Fibroblast of upper back skin (primary cell): ENCODE results near the gene POLN.

Experiments
- DNase-seq: peaks from one replicate; pipeline ENCODE4 v3.0.0-alpha.2; 2013

The POLN gene

DNA sequence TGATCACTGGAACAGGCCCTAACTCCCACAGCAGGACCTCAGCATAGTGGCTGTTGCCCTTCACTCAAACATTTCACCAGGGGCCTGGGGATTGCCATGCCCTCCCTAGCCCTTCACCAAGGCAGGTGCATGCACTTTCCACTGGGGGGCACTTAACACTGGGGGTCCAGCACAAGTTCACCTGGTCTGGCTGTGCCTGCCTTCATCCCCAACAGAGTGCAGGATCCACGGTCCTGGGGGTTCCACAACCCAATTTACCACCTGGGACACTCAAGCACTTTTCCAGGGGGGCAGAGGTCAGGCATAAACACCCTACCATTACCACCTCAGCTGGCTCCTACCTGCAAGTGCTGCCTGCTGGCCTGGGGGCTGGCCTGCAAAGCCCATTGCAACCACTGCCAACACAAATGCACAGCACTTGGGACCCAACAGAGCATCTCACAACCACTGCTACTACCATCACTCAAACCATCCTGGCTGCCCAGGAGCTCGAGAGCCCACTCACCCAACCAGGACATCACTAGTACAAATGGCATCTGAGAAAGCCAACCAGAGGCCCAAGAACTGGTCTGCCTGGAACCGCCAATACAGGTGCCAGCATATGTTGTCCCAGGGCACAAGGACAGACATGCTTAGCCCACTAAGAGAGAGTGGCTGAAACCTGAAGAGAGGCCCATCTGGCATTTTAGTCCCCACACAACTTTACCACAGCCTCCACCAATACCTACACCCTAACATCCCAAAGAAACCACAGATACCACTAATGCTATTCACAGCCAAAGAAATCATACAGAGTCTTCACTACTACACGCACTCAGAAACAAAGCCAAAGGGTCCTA is 139.7 kb downstream of the POLN start:
- DNase-seq, result no peak

DNA sequence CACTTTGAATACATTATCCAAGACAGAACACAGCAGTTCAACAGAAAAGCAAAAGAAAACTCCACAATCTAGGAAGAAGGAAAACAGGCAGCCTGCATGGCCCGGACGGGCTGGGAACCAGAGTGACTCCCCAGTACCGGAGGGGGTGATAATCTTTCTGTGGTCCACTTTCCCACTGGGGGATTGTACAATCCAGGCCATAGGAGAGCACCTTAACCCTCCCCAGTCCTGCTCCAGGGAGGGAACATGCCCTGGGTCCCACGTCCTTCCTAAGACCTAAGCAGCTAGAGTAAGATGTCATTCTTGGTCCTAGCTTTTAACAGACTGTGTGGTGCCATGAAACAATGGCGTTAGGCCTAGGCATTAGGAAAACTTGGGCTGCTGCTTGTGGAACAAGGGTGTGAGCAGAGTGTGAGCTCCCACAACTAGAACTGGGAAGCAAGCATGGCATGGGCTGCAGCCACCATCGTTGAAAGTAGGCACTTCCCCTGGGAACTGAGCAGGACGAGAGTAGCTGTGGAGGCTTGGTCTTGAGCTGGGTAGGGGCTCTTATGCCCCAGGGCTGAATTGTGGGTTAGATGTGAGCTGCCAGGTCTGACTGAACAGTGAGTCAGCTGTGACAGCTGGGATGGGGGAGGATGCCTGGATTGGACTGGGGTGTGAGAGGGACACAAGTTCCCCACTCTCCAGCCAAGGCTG is 140.4 kb downstream of the POLN start:
- DNase-seq, result no peak

DNA sequence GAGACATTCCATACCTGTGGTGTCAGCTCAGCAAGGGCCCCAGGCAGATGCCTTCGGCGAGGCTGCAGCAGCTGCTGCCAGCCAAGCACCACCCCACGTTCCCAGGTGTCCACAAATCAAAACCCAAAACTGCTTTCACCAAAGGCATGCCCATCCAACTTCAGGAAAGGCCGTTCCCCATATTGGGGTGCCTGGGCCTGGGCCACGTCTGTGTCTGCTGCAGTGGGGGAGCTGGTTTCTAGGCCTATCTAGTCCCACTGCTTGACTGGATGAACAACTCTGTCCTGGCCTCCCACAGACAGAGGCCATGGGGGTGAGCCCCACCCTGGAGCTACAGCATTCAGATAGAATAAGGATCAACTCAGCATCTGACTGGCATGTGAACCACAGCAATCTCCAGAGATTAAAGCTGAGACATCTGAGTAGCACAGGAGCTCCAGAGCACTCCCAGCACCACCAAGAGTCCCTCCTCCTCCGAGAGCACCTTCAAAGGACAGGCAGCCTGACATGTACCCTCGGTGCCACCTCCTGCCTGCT is 145.8 kb downstream of the POLN start:
- no peak for DNase-seq

DNA sequence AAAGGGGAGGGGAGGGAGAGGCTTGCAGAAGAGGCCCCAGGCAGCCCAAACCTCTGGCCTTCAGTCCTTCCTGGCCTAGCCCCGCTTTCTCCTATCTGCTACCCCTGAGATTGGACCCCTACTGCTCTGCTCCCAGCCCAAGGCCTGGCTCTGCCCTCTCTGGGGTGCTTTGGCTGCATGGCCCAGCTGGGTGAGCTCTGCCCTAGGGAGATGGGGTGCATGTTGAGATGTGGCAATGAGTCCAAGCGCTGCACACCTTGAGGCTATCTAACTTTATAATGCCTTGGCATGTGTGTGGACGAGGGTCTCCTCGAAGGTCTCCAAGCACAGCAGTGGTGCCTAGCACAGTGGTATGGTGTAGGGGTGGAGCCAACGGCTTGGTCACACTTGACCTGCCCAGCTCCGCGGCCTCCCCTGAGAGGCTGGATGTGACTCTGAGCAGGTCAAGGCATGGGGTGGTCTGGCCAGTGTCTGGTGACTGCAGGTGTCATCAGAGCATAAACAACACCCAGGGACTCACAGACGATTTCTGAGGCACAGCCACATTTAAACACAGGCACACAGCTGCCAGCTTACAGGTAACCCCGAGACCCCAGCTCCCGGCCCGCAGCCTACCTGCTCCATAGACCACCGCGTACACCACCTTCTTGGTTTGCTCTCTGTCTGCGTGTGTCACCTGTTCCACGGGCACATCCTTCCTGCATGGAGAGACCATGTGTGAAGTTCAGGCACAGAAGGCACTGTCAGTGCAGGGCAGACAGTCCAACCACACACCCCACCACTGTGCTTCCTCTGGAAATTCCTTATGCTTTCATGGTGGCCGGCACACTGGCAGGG is 146.5 kb downstream of the POLN start:
- no peak for DNase-seq

DNA sequence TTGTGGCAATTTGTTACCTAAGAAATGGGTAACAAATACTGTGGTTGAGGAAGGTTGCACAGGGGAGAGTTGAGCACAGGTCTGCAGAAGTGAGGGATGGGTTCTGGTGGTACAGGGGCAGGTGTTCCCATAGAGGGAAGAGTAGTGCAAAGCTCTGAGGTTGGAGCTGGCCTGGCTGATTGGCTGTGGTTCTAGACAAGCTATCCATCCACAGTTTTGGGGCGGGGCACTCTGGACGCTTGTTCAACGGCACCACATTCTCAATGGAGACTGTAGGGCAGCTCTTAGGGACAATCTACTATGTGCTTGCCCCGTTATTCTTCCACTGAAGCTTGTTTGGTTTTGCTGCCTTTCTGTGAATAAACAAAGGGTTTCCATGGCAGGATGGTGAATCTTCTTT is 147.4 kb downstream of the POLN start:
- DNase-seq, result no peak

DNA sequence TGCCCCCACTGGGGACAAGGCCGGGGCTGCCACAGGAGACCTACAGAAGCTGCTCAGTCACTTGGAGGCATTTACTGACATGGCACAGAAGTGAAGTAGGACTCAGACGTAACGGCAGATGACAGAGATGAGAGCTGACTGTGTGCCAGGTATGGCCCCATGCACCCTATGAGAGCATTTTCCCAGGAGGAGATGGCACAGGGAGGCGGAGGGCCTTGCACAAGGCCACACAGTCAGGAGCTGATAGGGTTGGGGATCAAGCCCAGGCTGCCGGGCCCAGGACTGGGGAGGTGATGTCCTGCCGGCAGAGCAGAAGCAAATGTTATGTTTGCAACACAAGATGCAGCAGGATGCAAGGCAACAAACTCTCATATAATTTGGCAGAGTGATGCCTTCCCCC is 148.7 kb downstream of the POLN start:
- no peak for DNase-seq

DNA sequence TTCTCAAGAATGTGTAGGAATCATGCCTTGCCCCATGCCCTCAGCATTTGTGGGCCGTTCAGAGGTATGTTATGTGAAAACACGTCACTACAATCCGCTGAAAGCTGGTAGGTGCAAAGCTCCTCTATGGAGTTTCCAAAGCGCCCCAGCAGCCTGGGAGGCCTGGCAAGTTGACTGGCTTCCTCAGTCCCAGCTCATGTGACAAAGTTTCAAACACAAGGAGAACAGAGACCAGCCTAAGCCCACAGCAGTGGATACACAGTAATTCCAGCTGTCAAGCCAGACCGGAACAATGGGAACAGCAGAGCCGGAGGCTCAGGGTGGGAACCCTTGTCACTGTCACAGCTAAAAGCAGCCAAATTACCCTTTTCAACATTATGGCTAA is 149.3 kb downstream of the POLN start:
- DNase-seq, result no peak

DNA sequence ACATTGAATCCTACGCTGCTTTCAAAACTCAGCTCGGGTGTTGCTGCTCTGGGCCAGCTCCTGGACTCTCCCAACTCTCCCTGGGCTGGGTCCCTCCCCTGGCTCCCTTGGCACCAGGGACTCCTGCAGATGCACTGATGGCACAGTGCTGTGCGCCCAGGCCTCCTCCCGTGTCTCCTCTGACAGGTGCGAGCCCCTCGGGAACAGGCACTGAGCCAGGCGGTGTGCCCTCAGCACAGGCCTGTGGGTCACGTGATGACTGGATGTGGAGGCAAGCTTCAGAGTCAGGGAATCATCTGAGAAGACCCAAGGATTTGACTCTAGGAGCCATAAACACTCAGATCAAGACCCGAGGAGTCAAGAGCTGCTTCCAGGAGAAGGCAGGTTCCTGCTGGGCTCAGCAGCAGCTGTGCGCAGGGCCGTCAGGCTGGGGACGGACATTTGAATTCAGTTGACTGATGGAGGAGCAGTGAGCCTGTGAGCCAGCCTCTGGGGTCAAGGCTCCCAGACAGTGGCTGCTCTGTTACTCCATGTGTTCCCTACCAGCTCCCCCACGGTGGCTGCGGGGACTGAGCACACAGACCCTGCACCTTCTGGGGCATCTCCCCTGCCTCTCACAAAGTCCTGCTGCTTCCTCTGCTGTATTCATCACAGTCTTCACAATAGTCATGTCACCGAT is 149.8 kb downstream of the POLN start:
- DNase-seq, result no peak

DNA sequence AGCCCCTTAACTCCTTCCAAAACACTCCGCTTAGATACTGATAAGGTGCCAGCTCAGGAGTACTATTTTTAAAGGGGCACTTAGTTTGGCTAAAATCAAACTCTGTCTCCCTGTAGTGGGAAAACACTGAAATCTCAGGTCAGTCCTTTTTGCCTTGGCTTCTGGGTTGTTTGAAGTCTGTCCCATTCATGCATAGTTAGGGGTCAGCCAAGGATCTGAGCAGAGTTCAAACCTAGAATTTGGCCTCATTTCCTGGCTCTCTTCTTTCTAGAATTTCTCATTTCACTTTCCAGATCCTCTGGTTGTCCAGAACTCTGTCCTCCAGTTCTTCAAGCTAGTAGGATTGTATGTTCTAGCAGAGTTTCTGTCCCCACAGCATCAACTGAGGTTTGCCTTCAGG is 151.3 kb downstream of the POLN start:
- no peak for DNase-seq

DNA sequence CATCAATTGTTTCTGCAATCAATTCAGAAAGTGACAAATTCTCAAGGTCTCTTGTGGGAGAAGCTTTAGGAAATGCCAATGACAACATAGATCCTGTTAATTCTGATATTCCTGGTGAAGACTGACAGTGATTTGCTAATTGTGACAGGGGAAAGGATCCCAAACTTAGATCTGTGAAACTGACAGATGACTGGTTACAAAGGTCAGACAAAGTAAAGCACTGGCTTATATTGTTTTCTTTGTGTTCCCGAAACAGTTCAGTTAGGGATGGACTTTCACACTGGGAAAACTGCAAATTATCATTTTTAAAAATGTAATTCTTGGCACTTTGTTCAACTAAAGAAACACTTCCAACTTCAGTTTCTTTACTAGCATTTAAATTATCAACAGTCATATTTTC is 152.7 kb downstream of the POLN start:
- DNase-seq, result no peak

DNA sequence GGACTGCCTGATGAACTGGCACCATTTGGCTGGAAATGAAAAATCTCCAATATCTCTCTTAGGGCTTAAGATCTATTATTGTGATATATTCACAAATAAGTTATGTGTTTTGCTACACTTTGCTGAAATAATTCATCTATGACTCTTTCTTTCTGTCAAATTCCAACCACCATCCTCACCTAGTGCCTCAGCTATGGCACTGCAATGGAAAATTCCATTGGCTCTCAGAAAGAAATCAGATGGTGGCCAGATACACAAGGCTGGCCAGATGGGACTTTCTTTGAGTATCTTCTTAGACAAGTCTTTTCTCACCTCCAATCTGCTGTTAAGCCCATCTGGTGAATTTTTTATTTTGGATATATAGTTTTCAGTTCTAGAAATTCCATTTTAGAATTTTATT is 154.8 kb downstream of the POLN start:
- DNase-seq, result no peak

DNA sequence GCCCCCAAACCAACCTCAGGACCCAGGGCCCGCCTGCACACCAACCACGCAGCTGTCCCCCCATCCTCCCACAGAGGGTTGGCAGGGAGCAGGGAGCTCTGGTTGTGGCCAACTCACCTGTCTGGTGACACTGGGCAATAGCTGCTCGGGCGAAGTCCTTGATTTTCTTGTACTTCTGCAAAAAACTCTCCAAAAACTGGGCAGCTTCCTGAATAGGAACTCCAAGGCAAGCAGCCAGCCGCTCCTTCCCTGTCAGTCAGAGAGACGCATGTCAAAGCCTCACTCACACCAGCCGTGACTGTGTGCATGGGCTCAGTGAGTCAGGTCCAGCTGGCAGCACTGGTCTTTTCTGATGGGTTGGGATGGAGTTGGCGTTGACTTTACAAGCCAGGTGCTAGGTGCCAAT is 156.4 kb downstream of the POLN start:
- DNase-seq, result no peak

DNA sequence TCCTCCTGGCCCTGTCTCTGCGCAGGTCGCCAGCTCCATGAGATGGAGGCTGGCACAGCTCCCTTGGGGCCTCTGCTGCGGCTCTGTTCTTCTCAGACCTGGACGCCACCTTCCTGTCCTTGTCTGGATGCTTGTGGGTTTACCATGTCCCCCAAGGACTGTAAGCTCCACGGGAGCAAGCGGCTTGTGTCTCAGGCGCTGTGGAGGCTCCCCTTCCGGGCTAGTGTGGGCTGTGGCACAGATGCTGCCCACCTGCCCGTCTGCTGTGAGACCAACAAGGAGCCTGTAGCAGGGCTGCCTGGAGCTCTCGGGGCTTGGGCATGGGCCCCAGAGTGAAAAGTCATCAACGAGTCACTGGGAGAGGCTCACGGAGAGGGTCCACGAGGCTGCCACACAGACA is 157.6 kb downstream of the POLN start:
- DNase-seq, result no peak

DNA sequence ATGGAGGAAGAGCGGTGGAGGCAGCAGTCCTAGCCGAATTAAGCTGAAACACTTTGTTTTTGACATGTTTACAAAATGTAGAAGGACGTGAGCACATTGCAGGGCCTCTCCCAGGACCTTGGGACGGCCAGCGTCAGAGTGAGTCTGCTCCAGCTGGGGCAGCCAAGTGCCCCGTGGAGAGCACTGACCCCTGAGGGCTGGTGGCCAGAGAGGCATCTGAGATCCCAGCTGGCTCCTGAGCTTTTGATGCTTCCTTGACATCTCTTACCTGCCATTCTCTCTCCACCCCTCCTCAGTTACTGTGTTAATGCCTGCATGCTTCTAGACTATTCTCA is 158.1 kb downstream of the POLN start:
- DNase-seq, result no peak

DNA sequence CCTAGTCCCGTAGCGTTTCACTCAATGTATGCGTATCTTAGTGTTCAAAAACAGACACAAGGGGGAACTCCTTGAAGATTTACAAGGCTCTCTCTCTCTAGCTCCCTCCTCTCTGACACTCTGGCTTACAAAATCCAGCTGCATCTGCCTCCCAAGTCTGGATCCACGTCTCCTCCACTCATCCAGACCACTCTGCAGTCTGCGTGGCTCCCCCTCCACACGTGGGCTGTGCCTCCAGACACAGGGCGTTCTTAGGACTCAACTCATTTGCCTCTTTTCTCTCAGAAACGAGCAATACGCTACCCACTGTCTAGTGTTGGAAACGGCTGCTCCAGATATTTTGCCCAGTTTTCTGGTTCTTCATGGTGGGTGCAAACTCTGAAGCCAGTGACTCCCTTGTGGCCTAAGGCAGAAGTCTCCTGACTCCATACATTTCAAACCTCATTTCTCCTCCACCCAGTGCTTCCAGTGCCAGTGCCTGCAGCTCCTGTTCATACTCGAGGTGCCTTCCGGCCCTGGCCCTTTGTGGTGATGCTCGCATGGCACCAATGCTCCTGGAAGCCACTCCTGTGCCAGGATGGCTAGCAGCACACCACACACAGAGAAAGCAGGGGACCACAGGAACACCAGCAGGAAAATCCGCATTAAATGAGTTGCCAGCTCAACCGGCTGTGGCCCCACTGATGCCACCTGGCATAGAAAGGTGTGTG is 158.7 kb downstream of the POLN start:
- DNase-seq, result no peak

DNA sequence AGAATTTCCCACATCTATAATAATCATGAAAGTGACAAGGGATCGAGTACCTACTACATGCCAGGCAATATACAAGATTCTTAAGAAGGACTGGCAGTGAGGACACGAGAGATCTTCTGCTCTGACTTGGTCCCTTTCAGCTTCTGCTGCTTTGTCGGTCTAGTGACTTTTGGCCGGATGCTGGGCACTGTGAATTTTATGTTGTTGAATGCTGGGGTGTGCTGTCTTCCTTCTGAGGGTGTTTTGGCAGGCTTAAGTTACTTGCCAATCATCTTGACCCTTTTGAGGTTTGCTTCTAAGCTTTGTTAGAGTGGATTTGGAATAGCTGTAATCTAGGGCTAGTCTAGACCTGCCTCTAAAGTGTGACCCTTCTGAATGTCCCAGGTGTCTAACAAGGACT is 159.3 kb downstream of the POLN start:
- DNase-seq, result no peak

DNA sequence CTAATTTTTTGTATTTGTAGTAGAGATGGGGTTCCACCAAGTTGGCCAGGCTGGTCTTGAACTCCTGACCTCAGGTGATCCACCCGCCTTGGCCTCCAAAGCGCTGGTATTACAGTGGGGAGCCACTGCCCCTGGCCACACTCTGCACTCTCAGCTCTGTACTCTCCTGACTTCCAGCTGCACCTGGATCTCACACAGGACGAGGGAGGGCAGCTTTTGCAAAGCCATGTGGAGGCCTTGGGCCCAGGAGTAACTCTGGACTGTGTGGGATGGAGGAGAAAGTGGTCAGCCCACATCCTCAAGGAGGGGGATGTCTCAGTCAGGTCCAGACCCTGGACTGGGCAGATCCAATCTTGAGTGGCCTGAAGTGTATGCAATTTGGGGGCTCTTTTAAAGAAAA is 159.8 kb downstream of the POLN start:
- no peak for DNase-seq

DNA sequence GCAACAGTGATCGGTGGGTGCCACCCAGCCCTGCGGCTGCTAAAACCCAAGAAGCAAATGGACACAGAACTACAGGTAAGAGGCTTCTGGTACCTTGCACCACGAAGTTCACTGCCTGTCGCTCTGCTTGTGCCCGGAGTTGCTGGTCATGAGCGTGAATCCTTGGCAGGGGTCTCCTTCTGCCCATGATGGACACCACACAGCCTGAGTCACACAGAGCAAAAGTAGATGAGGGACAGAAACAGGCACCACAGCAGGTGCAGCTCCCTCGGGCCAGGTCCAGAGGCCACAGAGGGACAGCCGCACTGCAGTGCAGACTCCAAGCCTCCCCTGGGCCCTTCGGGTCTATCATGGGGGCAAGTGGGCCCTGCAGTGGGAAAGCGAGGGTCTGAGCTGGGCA is 160.4 kb downstream of the POLN start:
- no peak for DNase-seq

DNA sequence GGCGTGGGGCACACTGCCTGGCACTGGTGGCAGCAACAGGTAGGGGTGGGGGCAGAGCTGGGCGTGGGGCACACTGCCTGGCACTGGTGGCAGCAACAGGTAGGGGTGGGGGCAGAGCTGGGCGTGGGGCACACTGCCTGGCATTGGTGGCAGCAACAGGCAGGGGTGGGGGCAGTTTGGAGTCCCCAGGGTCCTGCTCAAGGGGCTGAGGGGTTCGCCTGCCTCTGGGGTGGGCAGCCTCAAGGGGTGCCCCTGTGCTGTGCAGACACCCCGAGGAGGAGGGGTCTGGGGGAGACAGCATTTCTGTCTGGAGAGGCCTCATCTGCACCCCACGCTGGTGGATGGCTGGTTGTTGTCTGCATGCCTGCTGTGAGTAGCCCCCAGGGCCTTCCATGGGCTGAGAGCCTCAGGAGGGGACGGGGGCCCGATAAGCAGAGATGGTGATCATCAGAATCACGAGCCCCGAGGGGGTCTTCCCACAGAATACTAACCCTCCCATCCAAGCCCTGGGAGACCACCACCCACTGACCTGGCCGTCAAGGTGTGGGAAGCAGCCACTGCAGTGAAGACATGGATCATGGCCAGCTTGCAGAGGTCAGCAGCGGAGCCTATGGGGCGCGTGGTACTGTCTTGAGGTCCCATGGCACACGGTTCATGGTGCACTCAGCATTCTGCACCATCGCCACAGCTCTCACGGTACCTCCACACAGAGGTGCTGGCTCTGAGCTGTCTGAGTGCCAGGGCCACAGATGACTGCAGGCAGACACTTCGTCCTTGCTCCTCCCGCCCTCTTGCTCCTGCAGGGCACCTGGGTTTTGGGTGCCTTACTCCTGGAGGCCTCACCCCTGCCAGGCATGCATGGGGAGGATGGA is 161.3 kb downstream of the POLN start:
- no peak for DNase-seq

DNA sequence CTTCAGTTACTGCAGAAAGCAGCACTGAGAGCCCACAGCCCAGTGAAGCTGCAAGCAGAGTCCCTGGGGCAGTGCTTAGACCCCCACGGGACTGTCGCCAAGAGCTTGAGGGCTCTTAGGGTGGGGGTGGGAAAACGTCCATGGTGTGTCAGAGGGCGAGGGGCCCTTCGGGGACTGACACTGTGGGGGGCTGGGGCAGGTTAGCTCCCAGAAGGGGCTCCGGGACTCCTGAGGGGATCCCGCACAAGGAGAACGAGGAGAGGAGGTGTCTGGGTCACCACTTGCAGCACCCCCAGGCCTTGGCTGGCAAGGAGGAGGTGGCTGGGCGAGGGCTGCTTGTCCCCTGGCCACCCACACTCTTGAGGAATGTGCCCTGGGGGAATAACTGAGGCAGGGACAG is 162.0 kb downstream of the POLN start:
- no peak for DNase-seq

DNA sequence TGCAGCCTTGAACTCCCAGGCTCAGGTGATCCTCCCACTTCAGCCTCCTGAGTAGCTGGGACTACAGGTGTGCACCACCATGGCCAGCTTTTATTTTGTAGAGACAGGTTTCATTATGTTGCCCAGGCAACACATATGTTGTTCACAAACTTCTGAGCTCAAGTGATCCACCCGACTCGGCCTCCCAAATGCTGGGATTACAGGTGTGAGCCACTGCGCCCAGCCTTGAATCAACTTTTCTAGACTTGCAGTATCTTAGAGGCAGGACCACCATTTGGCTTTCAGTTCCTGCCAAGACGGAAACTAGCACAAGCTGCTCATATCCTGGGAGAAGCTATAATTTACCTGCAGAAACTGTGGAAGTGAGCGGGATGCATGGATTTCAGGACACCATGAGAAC is 162.9 kb downstream of the POLN start:
- no peak for DNase-seq
